ENCODE results near the gene ADRB1. TPM values are rescaled to one million over a fixed set of nuclear protein-coding genes. Genes with fewer than 3 reads are reported as not detected.

ADRB1 gene
- total and polyA plus RNA-seq, 3 donors from 2014 or later = 0.32 to 0.99 (median 0.55) TPM

DNA sequence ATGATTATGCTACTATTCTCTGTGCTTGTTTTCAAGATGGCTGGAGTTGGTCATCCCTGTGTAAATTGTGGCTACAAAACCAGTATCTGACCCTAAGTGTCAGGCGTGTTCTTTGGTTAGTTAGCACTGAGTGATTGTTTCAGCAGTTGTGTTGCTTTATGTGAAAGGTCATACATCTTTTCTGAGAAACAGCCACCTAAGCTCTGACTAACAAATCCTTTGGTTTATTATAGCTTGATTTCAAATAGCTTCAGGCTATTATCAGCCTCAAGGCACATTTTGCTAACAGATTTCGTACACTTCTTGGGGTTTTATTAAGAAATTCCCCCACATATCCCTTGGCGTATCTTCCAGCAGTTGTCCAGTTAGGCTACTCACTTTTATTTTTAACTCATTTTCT, 4.8 kb upstream of the ADRB1 start:
- H3K9me3 ChIP-seq = no peaks in the 10 kb centered on the region
- H3K27me3 ChIP-seq = no peaks in the 10 kb centered on the region
- H3K4me3 ChIP-seq = no peak overlapping the region
- no peak overlapping the region for H3K27ac ChIP-seq
- no peak for DNase-seq
- WGBS, 2 donors = 83 to 88% methylated on average over 3 of the region's 3 CpGs
- peaks cover 4% of the 10 kb centered on the region for H3K4me1 ChIP-seq
- TF ChIP-seq POLR2A (IDR thresholded peaks at IDR 0.05) (no peak), CTCF (IDR thresholded peaks at IDR 0.05) (no peak)
- H3K36me3 ChIP-seq (ENCODE audit: low read depth, missing control alignments) = no peaks in the 10 kb centered on the region
- intact Hi-C loops (cut with DNase I; ENCODE audit: low total_unique reads) = no loop called here

GRCh38 chr10:114041166-114041565, 2.5 kb upstream of the ADRB1 start:
- intact Hi-C loops (cut with DNase I; ENCODE audit: low total_unique reads) = no loop called here
- WGBS, 2 donors = 89 to 94% methylated on average over 7 to 8 of the region's 8 CpGs
- H3K27ac ChIP-seq = no peak overlapping the region

GRCh38 chr10:114042895-114043531, 653 bp upstream of the ADRB1 start:
- WGBS, 2 donors = 2% methylated on average over 20 to 38 of the region's 38 CpGs
- Histone ChIP-seq H3K27ac (no peak overlapping the region), H3K36me3 (ENCODE audit: low read depth, missing control alignments) (no peaks in the 10 kb centered on the region), H3K4me3 (peak overlapping the region; percentile 40 to 58), H3K9me3 (no peaks in the 10 kb centered on the region), H3K4me1 (peaks cover 4% of the 10 kb centered on the region), H3K27me3 (no peaks in the 10 kb centered on the region)
- peak; percentile 21 for DNase-seq
- TF ChIP-seq CTCF (IDR thresholded peaks at IDR 0.05) = no peak
- TF ChIP-seq POLR2A (IDR thresholded peaks at IDR 0.05) = no peak
- intact Hi-C loops (cut with DNase I; ENCODE audit: low total_unique reads) = no loop called here

More at GRCh38 chr10:114041166-114041565, 2.5 kb upstream of the ADRB1 start:
- Histone ChIP-seq H3K4me1 (peaks cover 4% of the 10 kb centered on the region), H3K27me3 (no peaks in the 10 kb centered on the region), H3K4me3 (no peak overlapping the region), H3K9me3 (no peaks in the 10 kb centered on the region), H3K36me3 (ENCODE audit: low read depth, missing control alignments) (no peaks in the 10 kb centered on the region)
- no peak for DNase-seq
- TF ChIP-seq POLR2A (IDR thresholded peaks at IDR 0.05) (no peak), CTCF (IDR thresholded peaks at IDR 0.05) (no peak)

DNA sequence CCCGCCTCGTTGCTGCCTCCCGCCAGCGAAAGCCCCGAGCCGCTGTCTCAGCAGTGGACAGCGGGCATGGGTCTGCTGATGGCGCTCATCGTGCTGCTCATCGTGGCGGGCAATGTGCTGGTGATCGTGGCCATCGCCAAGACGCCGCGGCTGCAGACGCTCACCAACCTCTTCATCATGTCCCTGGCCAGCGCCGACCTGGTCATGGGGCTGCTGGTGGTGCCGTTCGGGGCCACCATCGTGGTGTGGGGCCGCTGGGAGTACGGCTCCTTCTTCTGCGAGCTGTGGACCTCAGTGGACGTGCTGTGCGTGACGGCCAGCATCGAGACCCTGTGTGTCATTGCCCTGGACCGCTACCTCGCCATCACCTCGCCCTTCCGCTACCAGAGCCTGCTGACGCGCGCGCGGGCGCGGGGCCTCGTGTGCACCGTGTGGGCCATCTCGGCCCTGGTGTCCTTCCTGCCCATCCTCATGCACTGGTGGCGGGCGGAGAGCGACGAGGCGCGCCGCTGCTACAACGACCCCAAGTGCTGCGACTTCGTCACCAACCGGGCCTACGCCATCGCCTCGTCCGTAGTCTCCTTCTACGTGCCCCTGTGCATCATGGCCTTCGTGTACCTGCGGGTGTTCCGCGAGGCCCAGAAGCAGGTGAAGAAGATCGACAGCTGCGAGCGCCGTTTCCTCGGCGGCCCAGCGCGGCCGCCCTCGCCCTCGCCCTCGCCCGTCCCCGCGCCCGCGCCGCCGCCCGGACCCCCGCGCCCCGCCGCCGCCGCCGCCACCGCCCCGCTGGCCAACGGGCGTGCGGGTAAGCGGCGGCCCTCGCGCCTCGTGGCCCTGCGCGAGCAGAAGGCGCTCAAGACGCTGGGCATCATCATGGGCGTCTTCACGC, 825 bp downstream of the ADRB1 start:
- H3K27ac ChIP-seq = no peak overlapping the region
- no peak for TF ChIP-seq POLR2A (IDR thresholded peaks at IDR 0.05)
- 3% methylated on average over 87 of the region's 106 CpGs; no CpG with 5 or more reads in 1 of the 2 donors for WGBS, 2 donors
- peak overlapping the region; percentile 38 to 40 for H3K4me3 ChIP-seq
- no peaks in the 10 kb centered on the region for H3K27me3 ChIP-seq
- no peak for DNase-seq
- peaks cover 4% of the 10 kb centered on the region for H3K4me1 ChIP-seq
- H3K9me3 ChIP-seq = no peaks in the 10 kb centered on the region
- no peaks in the 10 kb centered on the region for H3K36me3 ChIP-seq (ENCODE audit: low read depth, missing control alignments)
- intact Hi-C loops (cut with DNase I; ENCODE audit: low total_unique reads) = no loop called here
